Posterior vena cava (tissue), 2 donors: ENCODE measurements around the gene GRM4. TPM values are rescaled to one million over a fixed set of nuclear protein-coding genes. Genes with fewer than 3 reads are reported as not detected.

ENCODE experiments used
- DNase-seq: peaks from one replicate; pipeline ENCODE4 v3.0.0-alpha.2; 2020; ENCODE audit warnings: low spot score
- intact Hi-C, 2 donors: fragments of 100-400 bp; cut with DNase I; formaldehyde crosslinking; loops; one replicate each; pipeline versions ENCODE4 v1.14.1 to v1.14.2; 2022 to 2023
- total RNA-seq, 2 donors: library from RNA; stranded (reverse); fragmentation: NEBNext Ultra II Directional; extraction: Animal tissue kit (Norgen Biotek cat#: 25700); gene quantifications; one replicate each; pipeline ENCODE4 v1.2.1, GENCODE V29; 2021
- donor health status: DM: yes; HTN: yes; CAD: no.
- donor health status: DM: yes; HTN: yes; CAD: no.

GRM4 gene
- total RNA-seq, 2 donors from 2014 or later: not detected

GRCh38 chr6:34096193-34096592 is 49.7 kb downstream of the GRM4 start:
- no peak for DNase-seq
- intact Hi-C loops: no loop called here

GRCh38 chr6:34095741-34096140 is 50.1 kb downstream of the GRM4 start:
- no peak for DNase-seq
- intact Hi-C loops: no loop called here

- no peak for DNase-seq
- intact Hi-C loops: no loop called here
Observed at GRCh38 chr6:34095136-34095505, 50.8 kb downstream of the GRM4 start.

GRCh38 chr6:34094474-34095135 is 51.3 kb downstream of the GRM4 start:
- intact Hi-C loops: no loop called here
- DNase-seq: no peak

- intact Hi-C loops: no loop called here
- no peak for DNase-seq
Observed at GRCh38 chr6:34093854-34094430, 51.9 kb downstream of the GRM4 start.

GRCh38 chr6:34093206-34093605 is 52.7 kb downstream of the GRM4 start:
- intact Hi-C loops: no loop called here
- DNase-seq: no peak

- no peak for DNase-seq
- intact Hi-C loops: no loop called here
Observed at GRCh38 chr6:34092631-34093030, 53.3 kb downstream of the GRM4 start.

- DNase-seq: no peak
- intact Hi-C loops: no loop called here
Observed at GRCh38 chr6:34090935-34091334, 55.0 kb downstream of the GRM4 start.

- DNase-seq: no peak
- intact Hi-C loops: no loop called here
Observed at GRCh38 chr6:34090529-34090928, 55.4 kb downstream of the GRM4 start.

- no peak for DNase-seq
- intact Hi-C loops: no loop called here
Observed at GRCh38 chr6:34086558-34086957, 59.3 kb downstream of the GRM4 start.

- intact Hi-C loops: no loop called here
- no peak for DNase-seq
Observed at GRCh38 chr6:34085453-34086170, 60.3 kb downstream of the GRM4 start.

- intact Hi-C loops: no loop called here
- no peak for DNase-seq
Observed at GRCh38 chr6:34084591-34085290, 61.1 kb downstream of the GRM4 start.

- intact Hi-C loops: no loop called here
- DNase-seq: no peak
Observed at GRCh38 chr6:34082864-34083626, 62.8 kb downstream of the GRM4 start.

GRCh38 chr6:34082348-34082747 is 63.5 kb downstream of the GRM4 start:
- no peak for DNase-seq
- intact Hi-C loops: no loop called here

GRCh38 chr6:34080357-34080756 is 65.5 kb downstream of the GRM4 start:
- intact Hi-C loops: no loop called here
- no peak for DNase-seq

- intact Hi-C loops: no loop called here
Observed at GRCh38 chr6:34079899-34080298, 66.0 kb downstream of the GRM4 start.

GRCh38 chr6:34075906-34076305 is 70.0 kb downstream of the GRM4 start:
- no peak for DNase-seq
- intact Hi-C loops: no loop called here

More at GRCh38 chr6:34079899-34080298, 66.0 kb downstream of the GRM4 start:
- DNase-seq: no peak

- intact Hi-C loops: no loop called here
Observed at GRCh38 chr6:34074064-34074742, 71.7 kb downstream of the GRM4 start.

GRCh38 chr6:34073540-34073939 is 72.3 kb downstream of the GRM4 start:
- DNase-seq: no peak
- intact Hi-C loops: no loop called here

More at GRCh38 chr6:34074064-34074742, 71.7 kb downstream of the GRM4 start:
- DNase-seq: no peak
